HG02884 (cell line): ENCODE results near the gene FYCO1.

ENCODE experiments used
- ATAC-seq: cut with Tn5 transposase; IDR thresholded peaks from one replicate; pipeline ENCODE4 v1.9.1; 2021; ENCODE audit warnings: mild to moderate bottlenecking, moderate library complexity; ENCODE audit not compliant: unreplicated experiment

FYCO1 gene

GRCh38 chr3:45985532-45986302, 9.9 kb downstream of the FYCO1 start:
- ATAC-seq, result no peak

GRCh38 chr3:45984331-45985312, 11.0 kb downstream of the FYCO1 start:
- ATAC-seq, result no peak

GRCh38 chr3:45983770-45984169, 11.9 kb downstream of the FYCO1 start:
- no peak for ATAC-seq

- no peak for ATAC-seq
Observed at GRCh38 chr3:45981346-45982074, 14.1 kb downstream of the FYCO1 start.

DNA sequence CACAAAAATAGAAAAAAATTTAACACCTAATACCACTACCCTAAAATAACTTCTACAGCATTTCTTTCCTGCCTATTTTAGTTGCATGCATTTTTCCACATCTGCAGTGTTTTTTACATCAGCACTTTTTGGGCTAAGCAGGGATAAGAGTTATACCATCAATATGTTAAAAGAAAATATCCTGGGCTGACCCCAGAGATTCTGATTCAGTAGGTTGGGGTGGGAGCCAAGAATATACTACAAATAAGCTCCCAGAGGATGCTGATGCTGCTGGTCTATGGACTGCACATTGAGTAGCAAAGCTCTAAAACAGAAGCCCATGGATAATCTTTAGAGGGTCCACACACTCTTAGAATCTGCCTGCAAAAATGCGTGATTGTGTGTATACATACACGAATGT, 14.8 kb downstream of the FYCO1 start:
- no peak for ATAC-seq

DNA sequence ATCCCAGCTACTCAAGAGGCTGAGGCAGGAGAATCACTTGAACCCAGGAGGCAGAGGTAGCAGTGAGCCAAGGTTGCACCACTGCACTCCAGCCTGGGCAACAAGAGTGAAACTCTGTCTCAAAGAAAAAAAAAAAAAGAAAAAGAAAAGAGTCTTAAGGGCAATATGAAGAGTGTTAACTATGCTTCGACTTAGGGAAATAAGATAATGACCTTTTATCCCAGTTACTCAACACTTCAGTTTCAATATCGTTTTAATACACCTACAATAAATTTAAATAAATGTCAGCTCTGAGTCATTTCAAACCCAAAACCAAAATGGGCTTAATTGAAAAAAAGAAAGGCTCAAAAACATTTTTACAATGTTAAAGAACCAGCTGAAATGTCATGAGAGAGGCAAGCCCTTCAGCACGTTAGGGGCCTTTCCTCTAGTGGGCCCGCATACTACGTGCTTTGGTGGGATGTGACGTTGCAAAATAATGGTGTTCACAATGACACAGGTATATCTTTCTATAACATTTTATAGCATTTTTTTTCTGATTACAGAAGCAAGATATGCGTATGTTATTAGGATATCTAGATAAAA, 15.3 kb downstream of the FYCO1 start:
- ATAC-seq, result no peak

GRCh38 chr3:45979378-45979777, 16.2 kb downstream of the FYCO1 start:
- no peak for ATAC-seq

DNA sequence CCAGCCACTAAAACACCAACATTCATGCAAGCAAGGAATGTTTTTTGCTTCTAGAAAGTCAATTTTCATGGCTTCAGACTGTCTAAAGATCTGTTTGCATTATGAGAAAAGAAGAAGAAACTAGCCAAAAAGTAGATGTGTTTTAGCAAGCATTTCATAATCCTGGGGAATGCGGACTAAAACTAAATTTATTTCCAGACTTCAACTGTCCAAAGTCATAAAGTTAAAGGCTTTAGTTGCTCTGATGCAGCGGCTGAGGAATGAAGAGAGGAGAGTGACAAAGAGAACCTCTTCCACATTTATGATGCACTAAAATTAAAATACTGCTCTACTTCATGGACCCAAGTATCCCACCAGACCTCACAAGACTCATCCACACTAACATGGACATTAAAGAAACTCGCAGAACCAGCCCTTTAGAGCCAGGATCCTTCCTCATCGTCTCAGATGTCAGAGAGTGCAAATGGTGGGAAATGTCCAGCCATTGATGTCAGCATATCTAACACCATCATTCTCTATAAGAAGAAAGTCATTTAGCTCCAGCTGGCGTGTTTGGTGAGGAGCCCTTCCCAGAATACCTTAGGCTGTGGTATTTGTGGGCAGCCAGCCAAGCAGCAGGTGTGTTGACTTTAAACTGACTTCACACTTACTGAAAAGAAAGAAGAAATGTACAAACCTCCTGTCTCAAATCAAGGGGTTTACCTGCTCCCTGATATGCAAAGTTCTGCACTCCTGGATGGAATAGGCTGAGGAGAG, 17.4 kb downstream of the FYCO1 start:
- no peak for ATAC-seq

- ATAC-seq, result no peak
Observed at GRCh38 chr3:45976191-45977091, 19.2 kb downstream of the FYCO1 start.

- ATAC-seq, result no peak
Observed at GRCh38 chr3:45975686-45976085, 19.9 kb downstream of the FYCO1 start.

DNA sequence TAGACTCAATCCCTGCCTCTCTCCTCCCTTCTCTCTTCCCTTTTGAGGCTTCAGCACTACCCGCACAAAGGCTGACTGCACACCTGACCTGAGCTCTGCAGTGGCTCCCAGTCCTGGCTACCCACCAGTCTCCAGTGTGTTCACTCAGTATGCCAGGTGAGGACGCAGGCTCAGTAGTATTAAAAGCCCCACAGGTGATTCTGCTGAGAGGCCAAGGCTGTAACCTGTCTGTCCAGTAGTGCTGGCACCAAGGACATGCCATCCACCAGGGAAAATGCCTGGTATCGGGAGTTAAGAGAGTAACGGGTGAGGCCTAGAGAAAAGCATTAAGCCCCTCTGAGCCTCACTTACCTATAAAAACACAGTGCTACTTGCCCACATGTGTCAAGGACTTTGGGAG, 20.9 kb downstream of the FYCO1 start:
- ATAC-seq, result no peak

DNA sequence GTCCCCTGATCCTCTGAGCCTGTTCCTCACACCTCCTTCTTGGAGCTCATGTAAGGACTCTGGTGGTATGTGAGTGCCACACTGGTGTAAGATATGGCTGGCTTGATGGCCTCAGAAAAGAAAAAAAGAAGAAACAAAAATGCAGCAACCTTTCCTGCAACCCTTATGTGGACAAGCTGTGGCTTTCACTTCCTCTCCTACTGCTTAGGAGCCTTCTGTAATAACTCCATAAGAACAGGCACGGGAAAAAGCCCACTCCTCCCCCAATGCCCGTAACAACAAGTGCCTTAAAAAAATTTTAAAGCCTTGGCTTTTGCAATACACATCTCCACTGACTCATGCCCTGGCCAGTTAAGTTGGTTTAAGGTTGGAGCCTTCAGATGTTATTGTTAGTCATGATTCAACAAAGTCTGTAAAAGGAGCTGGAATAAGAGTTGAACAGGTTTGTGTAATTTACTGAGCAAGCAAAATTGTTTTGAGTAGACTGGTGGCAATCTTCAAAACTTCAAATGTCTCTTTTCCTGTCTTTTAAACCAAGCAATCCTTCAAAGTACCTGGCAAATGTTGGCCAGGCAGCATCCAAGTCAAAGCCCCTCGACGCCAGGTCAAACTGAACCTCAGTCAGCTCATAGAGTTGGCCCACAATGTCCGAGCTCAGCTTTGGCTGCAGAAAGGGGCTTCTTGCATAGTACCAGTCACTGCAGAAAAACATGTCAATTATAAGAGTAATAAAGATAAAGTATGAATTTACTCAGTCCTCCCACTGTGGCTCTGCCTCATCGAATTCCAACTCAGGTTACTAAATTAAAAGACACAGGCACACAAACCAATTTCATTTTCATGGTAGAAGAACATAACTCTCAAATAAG, 22.9 kb downstream of the FYCO1 start:
- ATAC-seq, result no peak

DNA sequence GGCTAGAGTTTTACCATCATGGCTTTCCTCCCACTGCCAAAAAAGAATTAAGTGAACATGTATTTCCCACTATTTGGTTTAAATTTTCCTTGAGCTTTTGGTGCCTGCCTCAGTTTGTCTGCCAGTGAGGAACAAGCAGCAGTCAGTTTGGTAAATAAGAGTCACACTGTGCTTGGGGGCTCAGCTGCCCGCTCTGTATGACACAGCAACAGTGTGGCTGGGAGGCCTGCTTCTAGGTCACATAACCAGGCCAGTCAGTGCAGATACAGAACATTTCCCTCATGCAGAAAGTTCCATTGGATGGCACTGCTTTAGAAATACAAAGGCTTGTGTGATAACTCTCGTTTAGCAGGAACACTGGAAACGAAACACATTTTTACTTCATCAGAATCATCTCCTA, 25.7 kb downstream of the FYCO1 start:
- ATAC-seq, result no peak

DNA sequence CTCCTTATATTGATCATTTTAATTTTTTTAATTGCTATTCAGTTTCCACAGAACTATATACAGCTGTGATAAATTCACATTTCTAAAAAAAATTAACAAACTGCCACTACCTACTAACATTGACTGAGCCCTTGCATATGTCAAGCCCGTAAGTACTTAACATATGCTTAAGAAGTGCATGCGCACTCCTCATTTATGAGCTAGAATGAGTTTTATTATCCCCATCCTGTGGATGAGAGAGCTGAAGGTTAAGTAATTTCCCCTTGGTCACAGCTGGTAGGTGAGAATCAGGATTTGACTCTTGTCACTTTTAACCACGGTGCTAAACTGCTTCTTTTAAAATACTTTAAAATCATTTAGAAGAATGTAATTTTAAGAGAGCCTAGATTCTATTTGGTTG, 26.5 kb downstream of the FYCO1 start:
- ATAC-seq, result no peak

- ATAC-seq, result no peak
Observed at GRCh38 chr3:45968706-45969105, 26.9 kb downstream of the FYCO1 start.

DNA sequence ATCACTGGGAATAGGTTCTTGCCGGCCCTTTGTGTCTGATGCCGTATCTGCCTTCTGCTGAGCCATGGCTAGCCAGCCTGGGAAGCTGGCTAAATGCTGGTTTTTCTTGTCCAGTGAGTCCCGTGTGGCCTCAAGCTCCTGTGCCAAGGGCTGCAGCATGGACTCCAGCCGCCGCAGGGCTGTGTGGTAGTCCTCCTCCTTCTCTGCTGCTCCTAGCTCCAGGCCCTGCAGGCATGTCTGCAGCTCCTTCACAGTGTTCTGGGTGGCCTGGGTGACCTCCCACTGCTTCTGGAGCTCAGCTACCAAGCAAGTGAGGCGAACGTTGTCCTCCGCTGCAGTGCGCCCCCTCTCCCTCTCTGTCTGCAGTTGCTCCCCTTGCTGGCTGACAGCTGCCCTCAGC, 27.5 kb downstream of the FYCO1 start:
- no peak for ATAC-seq

GRCh38 chr3:45967724-45968123, 27.9 kb downstream of the FYCO1 start:
- no peak for ATAC-seq

- ATAC-seq, result no peak
Observed at GRCh38 chr3:45966950-45967640, 28.5 kb downstream of the FYCO1 start.
